ENCODE results near the gene COX8A.
"Not testable (repeated sequence)": the region's sequence is repeated elsewhere in the genome, so short reads cannot be mapped to it uniquely, and the experiment has no call there.

COX8A gene

DNA sequence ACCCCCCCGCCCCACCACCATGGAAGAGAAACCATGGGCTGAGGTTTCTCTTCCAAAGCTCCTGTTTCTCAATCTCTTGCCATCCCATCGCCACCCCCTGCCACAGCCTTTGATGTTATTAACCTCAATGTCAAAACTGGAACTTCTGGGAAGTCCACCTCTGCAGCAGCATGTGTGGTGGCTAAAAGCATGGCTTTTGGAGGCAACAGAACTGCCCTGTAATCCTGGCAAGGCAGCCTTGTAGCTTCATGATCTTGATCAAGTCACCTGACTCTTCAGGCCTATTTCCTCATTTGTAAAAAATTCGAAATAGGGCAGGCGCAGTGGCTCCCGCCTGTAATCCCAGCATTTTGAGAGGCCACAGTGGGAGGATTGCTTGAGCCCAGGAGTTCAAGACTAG lies 3.5 kb upstream of the COX8A start:
- DNase-seq = no peak

DNA sequence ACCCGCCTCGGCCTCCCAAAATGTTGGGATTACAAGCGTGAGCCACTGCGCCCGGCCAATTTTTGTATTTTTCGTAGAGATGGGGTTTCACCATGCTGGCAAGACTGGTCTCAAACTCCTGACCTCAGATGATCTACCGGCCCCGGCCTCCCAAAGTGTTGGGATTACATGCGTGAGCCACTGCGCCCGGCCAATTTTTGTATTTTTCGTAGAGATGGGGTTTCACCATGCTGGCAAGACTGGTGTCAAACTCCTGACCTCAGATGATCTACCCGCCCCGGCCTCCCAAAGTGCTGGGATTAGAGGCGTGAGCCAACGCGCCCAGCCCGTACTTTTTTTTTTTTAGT lies 535 bp upstream of the COX8A start:
- not testable (repeated sequence) for DNase-seq

DNA sequence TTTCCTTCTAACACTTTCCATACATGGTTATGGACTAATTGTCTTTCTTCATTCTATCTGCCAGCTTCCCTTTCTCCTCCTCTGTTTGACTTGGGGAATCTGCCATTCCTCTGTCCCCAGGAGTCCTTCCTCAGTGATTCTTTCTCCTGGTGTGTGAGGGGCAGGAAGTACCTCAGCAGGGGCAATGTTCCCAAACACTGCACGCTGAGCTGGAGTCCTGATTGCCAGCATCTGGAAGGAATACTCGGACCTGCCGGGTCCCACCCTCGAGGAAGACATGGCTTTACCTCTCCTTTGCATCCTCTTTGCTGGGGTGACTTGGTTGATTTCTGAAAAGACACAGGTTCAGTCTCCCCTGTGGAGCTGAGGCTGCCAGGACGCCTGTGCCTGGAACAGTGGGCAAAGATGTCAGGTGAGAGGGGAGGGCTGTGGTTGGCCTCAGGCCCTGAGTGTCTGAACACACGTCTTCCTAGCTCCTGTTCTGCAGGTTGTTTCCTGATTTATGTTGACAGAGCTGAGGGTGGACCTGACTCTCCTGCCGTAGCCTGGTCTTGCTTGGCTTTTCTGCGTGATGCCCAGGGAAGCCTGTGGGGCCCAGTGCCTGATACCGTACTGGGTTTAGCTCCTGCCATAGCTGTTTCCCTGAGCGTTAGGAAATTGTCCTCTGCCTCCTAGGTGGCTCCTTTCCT lies 4.3 kb downstream of the COX8A start:
- no peak for DNase-seq

DNA sequence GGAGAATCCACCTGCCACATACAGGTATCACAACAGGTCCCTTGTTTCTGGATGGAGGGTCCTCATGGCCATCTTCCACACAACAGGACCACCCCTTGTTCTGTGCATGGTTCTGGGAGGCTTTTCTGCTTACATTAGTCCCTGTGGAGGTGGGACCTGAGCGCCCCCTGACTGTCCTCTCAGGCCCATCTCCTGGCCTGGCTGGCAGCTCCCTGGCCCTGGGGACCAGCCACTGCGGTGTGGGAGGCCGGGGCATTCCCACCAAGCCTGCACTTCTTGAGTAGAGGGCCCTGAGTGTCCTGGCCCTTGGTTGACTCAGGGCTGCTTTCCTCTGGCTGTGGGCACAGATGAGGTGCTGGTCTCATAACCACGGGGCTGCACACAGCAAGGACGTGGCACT lies 5.0 kb downstream of the COX8A start:
- DNase-seq = no peak

DNA sequence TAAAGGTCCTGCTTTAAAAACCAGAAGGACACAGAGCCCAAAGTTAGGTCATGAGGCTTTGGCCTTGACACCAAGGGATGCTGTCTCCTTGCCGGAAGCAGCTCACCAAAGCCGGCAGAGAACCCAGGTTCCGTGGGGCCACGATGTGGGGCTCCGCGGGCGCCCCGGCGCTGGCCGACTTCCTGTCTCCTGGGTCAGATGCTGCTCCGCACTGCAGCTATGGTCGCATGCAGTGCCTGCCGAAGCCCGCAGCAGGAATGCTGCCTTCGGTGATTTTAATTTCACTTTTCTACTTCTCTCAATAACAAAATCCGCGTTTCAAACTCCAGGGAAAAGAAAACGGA lies 11.4 kb downstream of the COX8A start:
- DNase-seq = no peak

DNA sequence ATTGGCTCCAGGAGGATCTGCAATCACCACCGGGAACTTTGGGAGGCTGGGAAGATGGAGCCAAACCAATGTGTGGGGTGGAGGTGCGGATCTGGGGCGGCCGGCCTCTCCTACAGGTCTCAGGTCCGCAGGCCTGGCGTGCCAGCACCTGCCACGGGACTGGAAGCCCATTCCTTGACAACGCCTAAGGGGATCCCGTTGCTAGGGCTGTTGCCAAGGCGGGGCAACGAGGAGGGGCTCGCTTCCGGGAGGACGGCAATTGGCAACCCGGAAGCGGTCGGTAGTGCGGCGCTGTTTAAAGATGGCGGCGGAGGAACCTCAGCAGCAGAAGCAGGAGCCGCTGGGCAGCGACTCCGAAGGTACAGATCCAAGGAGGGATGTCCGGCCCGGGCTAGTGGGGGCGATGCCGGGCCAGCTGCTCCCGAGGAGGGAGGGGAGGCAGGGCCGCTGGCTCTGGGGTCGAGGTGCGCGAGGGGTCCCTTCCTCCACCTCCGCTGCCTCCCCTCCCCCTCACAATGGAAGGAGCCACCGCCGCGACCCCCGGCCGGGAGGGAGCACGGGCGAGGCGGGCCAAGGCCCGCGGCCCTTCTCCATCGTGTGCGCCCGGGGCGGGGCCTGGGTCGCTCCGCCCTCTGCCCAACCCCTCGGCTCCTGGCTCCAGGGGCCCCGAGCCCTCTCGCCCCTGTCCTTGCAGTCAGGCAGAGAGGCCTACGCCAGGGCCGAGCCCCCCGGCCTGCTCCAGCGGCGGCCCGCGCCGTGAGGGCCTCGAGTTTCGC lies 11.9 kb downstream of the COX8A start, which contains the start of gene OTUB1:
Gene OTUB1 (plus strand): TSS at position 283 of the 776 bp plus-strand sequence. CDS start 19 bp downstream, at position 302.
- DNase-seq = peak; percentile 84

DNA sequence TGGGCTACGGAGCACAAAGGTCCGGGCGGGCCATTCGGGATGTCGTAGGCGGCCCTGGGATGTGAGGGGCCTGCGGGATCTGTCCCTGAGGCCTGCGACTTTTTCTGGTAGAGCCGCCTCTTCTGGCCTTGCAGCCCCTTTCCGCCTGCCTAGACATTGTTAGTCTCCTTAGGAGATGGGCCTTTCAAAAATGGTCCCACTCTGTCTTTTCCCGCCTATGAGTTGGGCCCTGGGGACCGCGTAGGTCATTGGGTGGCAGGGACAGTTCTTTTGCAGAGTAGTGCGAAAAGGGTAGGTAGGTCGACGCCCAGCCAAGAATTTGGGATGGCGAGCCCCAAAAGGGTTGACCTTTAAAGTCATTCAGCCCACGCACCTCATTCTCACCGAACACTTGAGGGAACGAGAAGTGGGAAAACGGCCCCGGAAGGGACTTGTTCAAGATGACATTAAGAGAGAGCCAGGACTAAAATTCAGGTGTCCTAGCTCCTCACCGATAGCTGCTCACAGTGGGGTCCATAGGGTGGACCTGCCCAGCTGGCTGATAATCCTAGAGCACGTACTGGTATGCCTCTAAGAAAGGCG lies 12.6 kb downstream of the COX8A start:
- no peak for DNase-seq

DNA sequence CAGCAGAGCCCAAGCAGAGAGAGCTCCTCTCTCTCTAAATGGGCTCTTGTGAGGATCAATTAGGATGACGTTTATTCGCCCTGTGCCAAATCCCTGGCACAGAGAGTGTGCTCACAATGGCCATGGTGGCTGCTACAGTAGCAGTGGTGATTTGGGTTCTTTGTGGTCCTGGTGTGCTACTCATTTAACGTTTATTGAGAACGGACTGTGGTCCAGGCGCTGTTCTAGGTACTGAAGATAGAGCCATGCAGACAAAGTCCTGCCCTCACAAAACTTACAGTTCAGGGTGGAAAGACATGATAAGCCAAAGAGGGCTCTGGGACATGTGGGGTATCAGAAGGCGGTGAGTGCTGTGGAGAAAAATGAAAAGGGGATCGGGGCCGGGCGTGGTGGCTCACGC lies 17.1 kb downstream of the COX8A start:
- DNase-seq = no peak

DNA sequence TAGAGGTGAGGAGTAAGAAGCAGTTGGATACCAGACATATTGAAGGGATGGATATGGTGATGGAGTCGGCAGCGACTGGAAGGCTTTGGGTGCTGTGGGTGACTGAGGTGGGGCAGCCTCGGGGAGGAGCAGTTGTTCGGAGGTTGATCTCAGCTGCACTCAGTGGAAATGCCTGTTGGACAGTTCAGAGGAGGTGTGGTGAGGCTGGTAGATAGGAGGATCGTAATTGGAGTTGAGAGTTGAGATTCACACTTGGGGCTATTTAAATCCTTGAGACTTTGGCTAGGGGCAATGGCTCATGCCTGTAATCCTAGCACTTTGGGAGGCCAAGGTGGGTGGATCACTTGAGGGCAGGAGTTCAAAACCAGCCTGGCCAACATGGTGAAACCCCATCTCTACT lies 18.7 kb downstream of the COX8A start:
- DNase-seq = no peak

DNA sequence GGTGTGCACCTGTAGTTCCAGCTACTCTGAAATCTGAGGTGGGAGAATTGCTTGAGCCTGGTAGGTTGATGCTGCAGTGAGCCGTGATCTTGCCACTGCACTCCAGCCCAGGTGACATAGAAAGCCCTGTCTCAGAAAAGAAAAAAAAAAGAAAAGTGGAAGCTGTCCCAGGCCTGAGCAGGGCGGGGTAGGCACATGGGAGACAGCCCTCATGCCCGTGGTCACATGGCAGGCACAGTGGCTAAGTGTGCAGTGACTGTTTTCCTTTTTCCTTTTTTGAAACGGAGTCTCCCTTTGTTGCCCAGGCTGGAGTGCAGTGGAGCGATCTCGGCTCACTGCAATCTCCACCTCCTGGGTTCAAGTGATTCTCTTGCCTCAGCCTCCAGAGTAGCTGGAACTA lies 19.6 kb downstream of the COX8A start:
- DNase-seq = no peak

DNA sequence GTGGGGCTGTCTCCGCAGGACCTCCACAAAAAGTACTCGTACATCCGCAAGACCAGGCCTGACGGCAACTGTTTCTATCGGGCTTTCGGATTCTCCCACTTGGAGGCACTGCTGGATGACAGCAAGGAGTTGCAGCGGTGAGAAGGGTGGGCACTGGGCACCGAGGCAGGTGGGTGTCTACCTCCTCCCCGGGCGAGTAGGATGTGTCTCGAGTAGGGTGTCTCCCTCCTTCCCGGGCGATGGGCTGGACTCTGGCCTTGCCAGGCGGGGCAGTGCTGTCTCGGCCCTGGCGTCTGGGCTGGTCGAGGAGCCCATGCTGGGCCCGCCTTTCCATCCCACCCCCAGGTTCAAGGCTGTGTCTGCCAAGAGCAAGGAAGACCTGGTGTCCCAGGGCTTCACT lies 22.1 kb downstream of the COX8A start:
- no peak for DNase-seq

DNA sequence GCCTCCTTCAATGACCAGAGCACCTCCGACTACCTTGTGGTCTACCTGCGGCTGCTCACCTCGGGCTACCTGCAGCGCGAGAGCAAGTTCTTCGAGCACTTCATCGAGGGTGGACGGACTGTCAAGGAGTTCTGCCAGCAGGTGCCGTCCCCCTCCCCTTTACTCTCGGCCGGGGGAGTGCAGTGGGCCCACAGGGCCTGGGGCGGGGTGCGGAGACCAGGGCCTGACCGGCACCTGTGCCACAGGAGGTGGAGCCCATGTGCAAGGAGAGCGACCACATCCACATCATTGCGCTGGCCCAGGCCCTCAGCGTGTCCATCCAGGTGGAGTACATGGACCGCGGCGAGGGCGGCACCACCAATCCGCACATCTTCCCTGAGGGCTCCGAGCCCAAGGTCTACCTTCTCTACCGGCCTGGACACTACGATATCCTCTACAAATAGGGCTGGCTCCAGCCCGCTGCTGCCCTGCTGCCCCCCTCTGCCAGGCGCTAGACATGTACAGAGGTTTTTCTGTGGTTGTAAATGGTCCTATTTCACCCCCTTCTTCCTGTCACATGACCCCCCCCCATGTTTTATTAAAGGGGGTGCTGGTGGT lies 22.8 kb downstream of the COX8A start:
- DNase-seq = no peak

DNA sequence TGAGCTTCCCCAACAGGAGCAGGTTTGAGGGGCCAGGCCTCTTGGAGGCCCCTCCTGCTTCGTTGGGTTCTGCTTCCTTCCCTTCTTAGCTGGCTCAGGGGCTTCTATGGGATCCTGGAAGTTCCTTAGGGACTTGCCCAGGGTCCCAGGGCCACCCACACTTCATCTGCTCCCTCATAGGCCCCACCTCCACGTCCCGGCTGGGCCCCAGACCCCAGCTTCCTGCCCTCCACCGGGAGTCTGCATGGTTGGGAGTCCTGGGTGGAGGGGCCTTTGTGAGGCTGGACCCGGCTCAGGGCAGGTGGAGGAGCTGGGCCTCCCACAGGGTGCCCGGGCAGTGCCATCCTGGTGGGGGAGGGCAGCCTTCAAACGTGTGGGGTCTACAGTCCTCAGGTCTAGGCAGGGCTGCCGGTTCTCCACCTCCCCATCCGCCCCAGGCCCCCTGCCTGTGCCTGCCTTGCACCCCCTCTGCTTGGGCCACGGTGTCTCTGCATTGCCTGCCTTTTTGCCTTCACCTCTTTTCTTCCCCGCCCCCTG lies 23.4 kb downstream of the COX8A start:
- no peak for DNase-seq

DNA sequence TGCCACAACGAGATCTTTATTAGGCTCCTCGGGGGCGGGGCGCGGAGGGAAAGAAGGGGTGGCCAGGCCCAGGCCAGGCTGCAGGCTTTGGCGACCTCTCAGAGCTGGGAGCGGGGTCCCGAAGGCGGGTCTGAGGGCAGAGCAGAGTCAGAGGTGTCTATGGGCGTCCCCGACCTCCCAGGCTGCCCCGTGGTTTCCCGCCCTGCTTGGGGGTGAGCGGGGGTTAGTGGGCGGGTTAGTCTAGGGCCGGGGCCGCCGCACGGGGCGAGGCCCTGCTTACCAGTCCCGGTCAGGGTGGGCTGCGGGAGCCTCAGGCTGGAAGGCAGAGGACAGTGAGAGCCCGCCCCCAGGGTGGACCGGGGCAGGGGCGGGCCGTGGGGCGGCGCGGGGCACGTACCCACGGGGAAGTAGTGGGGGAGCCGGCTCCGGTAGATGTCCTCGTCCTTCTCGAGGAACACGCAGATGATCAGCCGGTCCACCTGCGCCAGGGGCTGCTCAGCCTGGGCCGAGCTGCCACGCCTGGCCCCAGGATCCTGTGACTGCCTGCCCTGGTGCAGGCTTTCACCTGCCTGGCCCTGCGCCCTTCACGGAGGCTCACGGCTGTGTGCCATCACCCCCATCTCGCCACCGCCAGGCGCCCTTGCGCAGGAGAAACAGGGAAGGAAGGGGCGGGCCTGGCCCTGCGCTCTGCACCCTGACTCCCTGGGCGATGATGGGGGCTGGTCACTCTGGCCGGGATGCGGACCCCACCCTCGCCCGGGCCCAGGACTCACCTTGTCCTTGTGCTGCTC lies 24.3 kb downstream of the COX8A start:
- no peak for DNase-seq

DNA sequence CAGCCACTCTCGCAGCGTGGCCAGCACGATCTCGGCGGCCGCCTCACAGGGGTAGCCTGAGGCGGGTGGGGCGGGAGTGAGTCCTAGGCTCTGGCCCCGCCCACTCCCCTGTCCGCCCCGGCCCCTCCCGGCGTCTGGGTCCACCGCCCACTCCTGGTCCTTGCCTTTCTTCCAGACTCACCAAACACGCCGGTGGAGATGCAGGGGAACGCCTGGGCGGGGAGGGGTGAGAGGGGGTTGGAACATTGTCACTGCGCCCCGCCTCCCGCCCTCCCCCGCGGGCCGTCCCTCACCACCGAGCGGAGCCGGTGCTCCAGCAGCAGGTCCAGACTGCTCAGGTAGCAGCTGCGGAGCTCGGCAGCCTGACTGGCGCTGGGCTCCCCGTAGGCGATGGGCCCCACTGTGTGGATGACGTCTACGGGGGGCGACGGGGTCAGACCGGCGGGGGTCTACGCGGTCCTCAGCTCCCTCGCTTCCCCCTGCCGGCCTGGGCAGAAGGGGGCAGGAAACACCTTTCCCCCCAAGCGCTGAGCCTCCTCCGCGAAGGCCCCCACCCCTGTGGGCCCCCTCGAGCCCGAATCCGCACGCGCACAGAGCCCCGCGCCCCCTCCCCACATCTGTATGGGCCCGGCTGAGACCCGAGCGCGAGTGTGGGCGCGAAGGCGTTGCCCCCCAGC lies 25.1 kb downstream of the COX8A start:
- no peak for DNase-seq

DNA sequence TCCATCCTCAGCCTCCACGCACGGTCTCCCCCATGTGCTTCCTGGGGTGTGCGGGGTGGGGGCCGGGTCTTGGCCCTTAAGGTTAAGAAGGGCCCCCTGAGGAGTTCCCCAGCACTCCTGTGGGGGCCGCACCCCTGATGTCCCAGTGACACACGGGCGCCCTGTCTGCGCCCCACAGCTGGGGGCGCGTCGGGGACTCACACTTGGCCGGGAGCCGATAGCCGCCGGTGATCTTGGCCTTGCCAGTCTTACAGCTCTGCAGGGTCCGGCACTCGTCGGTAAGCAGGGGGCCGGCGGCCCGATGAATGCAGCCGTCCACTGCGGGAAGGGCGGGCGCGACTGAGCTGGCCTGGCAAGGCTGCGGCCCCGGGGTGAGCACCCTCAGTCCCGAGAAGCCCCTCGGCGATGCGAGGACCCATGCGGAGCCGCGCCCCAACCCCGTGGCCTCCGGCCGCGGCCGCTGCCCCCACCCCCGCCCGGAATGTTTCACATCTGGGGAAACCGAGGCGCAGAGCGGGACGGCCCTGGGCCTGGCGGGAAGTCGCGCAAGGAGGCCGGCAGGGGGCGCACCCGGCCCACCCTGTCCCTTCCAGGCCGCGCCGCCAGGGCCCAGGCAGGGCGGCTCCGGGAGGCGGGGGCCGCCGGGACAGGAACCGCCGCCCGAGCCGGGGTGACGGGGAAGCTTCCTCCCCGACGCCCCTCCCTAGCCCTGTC lies 25.8 kb downstream of the COX8A start:
- peak; percentile 47 for DNase-seq

DNA sequence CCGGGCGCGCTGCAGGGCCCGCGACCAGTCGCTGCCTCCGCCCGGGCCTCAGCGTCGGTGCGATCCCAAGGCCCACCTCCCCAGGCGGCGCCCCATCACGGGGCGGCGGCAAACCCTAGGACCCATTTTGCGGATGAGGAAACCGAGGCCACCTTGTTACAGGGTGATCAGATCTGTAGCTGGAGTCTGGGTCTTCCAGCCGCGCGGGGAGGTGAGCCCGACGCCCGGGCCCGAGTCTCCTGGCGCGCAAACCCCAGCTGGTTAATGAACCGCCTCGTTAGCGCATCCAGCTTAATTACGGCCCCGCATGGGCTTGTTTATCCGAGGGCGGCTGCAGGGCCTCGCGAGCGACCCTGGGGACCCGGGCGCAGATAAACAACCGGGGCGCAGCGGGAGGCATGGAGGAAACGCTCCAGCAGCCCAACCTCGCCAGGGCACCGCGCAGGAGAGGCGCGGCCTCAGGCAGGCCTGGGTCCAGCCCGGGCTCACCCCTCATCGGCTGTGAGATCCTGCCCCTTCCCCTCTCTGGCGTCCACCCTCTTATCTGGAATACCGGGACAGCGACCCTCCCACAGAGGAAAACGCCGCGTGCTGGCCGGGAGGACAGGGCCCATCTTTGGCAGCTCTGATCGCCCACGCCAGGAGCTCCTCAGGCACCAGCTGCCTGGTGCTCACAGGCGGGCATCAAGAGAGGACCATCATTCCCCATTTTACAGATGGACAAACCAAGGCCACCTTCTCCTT lies 26.5 kb downstream of the COX8A start:
- no peak for DNase-seq

DNA sequence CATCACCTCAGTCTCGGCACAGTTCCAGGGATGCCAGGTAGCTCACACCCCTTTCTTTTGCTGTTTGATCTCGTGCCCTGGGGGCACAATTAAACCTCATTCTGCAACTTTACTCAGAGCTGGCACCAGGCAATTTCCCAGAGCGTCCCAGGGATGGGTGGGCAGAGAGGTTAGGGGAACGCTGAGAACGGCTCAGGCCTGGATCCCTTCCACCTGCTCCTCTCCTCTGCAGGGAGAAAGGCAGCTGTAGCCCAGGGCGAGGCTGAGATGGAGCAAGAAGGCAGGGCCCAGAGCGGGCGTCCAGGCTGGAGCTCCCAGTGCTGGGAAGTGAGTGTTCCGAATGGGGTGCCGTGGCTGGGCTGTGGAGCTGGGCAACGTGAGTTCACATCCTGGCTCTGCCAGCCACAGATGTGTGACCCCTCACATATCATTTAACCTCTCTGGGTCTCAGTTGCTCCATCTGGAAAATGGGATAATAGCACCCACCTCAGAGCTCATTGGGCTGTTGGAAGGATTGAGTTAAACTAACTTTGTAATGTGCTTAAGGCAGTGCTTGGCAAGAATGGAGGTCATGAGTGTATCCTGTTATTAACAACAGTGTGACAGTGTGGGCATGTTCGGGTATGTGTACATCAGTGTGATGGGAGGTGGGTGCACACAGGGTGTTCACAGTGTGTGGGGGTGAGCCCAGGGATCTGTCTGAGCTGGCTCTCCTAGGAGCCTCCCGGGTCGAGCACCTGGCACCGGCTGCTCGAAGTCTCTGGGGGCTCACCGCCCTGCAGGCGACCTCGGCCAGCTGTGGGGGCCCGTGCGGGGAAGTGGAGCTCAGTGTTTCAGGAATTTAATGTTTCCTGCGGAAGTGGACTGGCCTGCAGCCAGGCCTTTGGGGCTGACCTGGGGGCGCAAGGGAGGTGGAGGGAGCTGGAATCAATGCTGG lies 27.3 kb downstream of the COX8A start:
- DNase-seq = no peak

DNA sequence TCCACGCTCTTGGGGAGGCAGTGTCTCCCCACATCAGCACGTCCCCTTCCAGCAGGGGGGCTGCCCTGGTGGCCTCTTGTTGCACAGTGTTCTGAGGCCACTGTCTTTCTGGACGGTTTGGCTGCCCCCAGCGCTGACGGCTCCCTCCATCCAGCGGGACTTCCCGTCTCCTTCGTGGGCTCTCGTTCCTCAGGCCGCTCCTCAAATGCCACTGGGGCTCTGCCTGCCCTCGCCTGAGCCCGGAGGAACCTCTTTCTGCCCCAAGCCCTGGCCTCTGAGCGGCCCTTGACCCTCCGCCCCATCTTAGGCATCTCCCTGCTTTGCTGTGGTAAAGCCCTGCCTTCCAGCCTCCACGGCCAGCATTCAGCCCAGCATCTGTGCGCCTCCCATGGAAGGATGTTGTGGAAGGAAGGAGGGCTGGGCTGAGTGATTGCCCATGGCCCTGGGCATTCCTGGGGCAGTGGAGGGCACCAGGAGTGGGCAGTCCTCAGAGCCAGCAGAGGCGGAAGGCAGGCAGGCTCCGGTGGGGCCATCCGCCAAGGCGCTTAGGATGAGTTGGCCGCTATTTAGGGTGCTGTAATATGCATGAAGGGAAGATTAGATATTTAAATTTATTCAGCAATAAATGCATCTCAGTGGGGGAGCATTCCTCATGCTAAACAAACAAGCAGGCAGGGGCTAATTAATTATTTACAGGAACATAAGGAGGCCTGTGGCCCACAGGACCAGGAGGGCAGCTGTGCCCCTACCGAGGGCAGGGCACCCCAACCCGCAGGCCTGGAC lies 29.6 kb downstream of the COX8A start:
- no peak for DNase-seq

Data from HCEC 1CT (cell line).